Testis (tissue), 2 donors: ENCODE data around the gene ZEB1.

Experiments
- POLR2A ChIP-seq: fragments of 450-650 bp; IDR thresholded peaks from one replicate; pipeline ENCODE4 v1.6.1; 2017; ENCODE audit warnings: antibody characterized with exemption, mild to moderate bottlenecking, moderate library complexity
- TF ChIP-seq, protein P1 (sequence below), 3 experiments: fragments of 450-650 bp in 2 of 3; fragments of 200-600 bp in 1 of 3; sonication (generic) in 1 of 3; IDR thresholded peaks; one replicate each; pipeline ENCODE4 v1.5.1; 2016 to 2019; ENCODE audit warnings: antibody characterized with exemption in 3 of 3, mild to moderate bottlenecking in 2 of 3, moderate library complexity in 1 of 3

DNA sequence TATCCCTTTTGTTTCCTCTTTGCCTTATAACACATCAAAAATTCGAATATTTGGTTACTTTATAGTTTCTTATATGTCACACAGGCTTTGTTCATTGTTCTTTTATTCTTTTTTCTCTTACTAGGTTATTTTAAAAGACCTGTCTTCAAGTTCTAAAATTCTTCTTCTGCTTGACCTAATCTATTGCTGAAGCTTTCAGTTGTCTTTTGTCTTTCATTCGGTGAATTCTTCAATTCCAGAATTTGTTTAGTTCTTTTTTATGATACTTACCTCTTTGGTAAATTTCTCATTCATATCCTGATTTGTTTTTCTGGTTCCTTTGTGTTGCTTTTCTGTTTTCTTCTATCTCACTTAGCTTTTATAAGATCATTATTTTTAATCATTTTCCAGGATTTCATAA, 188.4 kb downstream of the ZEB1 start:
- TF ChIP-seq, protein P1, sequence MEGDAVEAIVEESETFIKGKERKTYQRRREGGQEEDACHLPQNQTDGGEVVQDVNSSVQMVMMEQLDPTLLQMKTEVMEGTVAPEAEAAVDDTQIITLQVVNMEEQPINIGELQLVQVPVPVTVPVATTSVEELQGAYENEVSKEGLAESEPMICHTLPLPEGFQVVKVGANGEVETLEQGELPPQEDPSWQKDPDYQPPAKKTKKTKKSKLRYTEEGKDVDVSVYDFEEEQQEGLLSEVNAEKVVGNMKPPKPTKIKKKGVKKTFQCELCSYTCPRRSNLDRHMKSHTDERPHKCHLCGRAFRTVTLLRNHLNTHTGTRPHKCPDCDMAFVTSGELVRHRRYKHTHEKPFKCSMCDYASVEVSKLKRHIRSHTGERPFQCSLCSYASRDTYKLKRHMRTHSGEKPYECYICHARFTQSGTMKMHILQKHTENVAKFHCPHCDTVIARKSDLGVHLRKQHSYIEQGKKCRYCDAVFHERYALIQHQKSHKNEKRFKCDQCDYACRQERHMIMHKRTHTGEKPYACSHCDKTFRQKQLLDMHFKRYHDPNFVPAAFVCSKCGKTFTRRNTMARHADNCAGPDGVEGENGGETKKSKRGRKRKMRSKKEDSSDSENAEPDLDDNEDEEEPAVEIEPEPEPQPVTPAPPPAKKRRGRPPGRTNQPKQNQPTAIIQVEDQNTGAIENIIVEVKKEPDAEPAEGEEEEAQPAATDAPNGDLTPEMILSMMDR (IDR thresholded peaks at IDR 0.05), result no peak
- TF ChIP-seq POLR2A, result no peak
